HG03575 (cell line): Measurements from ENCODE around the gene TM7SF3.
A peak's percentile ranks its signal among the peaks of the same experiment; 100 is the strongest.

Source experiments
- ATAC-seq: cut with Tn5 transposase; IDR thresholded peaks from one replicate; pipeline ENCODE4 v1.9.1; 2021; ENCODE audit not compliant: unreplicated experiment, insufficient number of reproducible peaks, low FRiP score; ENCODE audit errors: extremely low read depth

TM7SF3 gene

DNA sequence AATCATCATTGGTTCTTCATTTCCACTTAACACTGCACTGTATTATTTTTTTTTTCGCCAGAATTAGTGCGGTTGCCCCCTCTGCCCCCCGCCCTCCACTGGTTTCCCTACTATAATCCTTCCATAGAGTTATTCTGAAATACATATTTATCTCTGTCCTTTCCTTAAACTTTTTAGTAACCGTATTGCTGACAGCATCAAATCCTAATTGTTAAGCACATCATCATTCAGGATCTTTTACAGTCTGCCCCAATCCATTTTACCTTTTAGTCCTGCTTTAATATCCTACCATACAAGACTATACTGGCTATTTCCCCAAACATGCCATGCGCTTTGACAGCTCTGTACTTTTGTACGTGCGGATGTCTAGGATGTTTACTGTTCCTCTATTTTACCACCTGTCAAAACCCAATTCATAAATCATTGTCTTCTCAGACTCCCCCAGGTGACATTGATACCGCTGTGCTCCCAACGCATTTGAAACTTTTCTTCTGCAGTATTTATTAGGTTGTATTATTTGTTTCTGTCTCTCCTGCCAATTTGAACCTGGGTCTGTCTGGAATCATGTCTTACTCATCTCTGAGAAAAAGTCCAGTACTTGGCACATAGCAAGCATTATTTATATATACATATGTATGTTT, 74.9 kb downstream of the TM7SF3 start:
- no peak for ATAC-seq

DNA sequence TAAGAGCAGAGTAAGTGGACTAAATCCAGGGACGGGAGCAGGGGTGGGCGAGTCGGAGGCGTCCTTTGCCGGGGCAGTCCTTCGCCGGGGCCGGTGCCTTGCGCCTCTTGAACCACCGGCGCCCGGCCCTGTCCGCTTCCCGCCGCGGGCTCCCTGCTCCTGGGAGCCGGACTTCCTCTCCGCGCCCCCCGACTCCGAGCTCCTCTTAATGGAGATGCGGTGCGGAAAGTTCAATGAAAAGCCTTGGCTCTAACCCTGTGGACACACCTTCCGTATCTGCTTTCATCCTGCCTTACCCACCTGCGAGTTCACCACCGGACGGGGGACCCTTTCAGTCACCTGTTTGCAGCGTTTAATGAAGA, 75.5 kb downstream of the TM7SF3 start:
- ATAC-seq, result no peak

DNA sequence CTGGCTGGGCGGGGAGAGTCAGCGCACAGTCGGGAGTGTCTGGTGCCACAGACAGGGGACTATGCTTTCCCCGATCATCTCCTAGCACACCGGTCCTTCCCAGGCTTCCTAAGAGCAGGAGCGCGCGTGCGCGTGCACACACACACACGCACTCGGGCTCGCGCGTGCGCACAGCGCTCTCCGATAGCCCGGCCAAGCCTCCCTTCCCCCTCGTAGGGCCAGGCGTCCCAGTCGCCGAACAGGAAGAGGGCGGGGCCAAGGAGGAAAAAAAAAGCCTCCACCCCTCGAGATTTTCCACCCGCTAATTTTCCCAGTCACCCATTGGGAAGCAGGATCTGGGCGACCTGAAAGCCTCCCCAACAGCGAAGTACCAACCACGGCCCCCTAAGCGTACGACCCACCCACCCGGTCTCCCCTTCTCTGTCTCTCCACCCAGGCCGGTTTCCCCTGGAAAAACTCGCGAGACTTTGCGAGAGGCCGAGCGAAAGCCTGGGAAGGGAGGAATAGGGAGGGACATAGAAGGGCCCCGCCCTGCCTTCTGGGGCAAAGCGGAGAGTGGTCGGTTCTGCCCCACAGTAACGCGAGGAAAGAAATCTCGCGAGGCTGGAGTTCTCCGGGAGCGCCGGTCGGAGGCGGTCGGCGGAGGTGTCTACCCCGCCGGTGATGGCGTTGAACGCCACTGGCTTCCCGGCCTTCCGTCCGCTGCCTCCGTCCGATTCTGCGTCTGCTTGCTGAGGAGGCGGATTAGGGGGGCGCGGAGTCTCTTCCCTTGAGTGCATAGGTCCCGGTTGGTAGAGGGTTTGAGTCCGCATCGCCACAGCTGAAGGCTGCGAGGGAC, 76.1 kb downstream of the TM7SF3 start, which contains the start of the genes FGFR1OP2 and INTS13:
Gene FGFR1OP2 (plus strand): TSS at position 608 of the 838 bp plus-strand sequence. CDS start 15,689 bp downstream, outside the sequence.
Gene INTS13 (minus strand): TSS at position 119 of the 838 bp plus-strand sequence. CDS start 1,178 bp downstream, outside the sequence.
- peak; percentile 46 for ATAC-seq

DNA sequence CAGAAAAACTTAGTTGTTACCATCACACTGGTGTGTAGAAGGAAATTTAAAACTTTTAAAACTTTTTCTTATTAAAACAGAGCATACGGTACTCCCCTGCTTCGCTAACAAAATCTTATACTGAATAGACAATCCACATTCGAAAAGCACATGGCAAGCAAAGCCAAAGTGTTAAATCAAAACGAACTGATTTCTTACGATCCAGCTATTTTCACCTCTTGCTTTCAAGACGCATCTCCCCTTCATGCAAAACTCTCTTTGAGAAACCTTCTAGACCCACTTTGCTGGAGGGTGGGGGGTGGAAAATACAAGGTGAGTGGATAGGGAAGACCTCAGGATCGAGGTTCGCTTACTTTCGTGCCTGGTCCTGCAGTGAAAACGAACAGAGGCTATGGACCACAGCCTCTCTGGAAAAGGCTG, 76.7 kb downstream of the TM7SF3 start:
- no peak for ATAC-seq

DNA sequence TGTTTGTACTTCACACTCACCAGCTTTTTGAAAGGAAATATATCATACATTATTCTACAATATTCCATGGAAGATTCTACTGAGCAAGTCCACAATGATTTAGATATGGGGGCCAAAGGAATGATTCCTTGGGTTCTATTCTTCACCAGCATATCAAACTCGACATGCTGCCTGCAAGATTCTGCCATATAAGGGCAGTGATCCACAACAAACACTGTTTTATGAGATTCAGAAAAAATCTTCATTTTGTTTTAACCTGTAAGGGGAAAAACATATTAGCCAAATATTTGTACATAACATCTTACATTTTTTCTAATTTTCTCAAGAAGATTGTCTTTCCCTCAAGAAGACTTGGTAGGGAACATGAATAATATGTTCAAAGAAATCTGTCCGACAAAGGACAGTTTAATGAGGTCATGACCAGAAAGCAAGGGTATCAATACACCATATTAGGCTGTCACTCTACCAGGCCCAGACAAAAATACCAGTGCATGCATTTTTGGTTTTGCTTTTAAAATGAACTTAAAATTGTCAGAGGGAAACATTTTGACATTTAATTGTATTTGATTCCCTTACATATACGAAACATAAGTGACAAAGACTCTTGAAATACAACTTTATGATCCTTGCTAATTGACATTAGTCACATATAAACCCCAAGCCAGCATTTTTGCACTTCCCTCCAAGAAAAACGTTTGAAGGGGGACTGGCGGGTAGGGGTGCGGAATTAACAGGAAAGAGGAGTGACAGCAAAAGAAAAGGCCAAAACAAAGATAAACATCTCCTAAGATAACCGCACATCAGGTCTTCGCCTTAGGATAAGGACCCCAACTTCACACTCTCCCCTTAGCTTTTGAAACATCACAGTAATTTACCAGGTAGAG, 77.4 kb downstream of the TM7SF3 start:
- no peak for ATAC-seq

DNA sequence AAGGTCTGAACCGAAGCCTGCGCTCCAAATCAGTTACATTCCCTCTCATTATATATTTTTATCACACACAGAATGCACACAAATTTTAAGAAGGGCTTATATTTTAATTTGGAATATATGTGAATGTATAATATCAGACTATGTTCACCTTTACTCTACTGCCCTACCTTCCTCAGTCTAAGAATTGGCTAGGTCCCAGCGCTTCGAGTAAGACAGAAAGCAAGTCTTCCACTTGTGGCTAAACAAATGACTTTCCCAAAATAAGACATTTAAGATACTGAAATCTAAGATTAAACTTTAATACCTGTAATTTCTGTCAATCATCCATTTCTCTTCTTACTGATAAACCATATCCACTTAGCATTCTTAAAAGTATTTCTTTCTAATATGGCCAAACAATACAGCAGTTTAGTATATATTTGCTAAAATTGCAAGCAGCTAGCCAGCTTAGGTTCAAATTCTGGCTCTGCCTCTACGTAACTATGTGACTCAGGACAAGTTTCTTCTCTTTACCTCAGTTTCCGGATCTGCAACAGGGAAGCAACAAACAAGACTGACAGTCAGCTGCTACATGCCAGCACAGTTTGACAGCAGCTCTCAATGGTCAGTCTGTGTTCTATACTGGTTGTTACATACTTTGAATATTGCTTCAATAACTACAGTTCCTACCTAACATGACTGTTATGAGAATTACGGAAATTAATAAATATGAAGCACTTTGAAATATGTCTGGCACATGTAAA, 78.4 kb downstream of the TM7SF3 start:
- no peak for ATAC-seq

DNA sequence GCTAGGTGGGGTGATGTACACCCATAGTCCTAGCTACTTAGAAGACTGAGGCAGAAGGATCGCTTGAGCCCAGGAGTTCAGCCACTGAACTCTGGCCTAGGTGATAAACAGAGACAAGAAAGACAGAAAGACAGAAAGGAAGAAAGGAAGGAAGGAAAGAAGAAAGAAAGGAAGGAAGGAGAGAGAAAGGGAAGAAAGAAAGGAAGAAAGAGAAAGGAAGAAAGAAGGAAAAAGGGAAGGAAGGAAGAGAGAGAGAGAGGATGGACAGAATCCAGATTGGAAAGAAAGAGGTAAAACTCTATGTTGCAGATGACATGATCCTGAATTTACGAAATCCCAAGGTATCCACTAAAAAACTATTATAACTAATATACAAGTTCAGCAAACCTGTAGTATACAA, 84.6 kb downstream of the TM7SF3 start:
- no peak for ATAC-seq

DNA sequence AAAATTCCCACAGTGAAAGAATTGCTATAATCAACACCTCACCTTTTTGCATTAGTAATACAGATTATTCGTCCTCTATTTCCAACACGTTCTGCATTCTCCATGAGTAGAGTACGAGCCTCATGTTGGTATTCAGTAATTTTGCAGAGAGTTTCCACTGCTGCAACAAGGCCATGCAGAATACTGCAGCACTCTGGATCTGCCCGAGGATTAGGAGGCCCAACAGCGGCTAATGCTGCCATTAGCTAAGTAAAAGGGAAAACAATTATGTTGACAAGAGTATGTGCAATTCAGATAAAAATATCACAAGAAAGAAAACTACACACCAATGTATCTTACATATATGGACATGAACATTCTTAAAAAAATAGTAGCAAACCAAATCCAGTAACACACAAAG, 85.5 kb downstream of the TM7SF3 start:
- ATAC-seq, result no peak
